ENCODE results near the gene HOXB7.

The HOXB7 gene

GRCh38 chr17:48609033-48609432 lies 1.8 kb downstream of the HOXB7 start:
- DNase-seq, result no peak

GRCh38 chr17:48608494-48608834 lies 2.4 kb downstream of the HOXB7 start:
- DNase-seq, result no peak

GRCh38 chr17:48606892-48607614 lies 3.8 kb downstream of the HOXB7 start:
- DNase-seq, result no peak

GRCh38 chr17:48605991-48606891 lies 4.6 kb downstream of the HOXB7 start:
- no peak for DNase-seq

GRCh38 chr17:48605409-48605919 lies 5.4 kb downstream of the HOXB7 start:
- DNase-seq, result no peak

- no peak for DNase-seq
Measured at GRCh38 chr17:48604770-48605329, 6.0 kb downstream of the HOXB7 start, which contains the start of gene HOXB6. TSS of gene HOXB6 (minus strand) at chr17:48604986. CDS start at chr17:48598150, 6,836 bp downstream.

GRCh38 chr17:48603959-48604769 lies 6.7 kb downstream of the HOXB7 start:
- no peak for DNase-seq

- DNase-seq, result no peak
Measured at GRCh38 chr17:48601539-48602425, 9.0 kb downstream of the HOXB7 start.

- DNase-seq, result no peak
Measured at GRCh38 chr17:48601207-48601538, 9.6 kb downstream of the HOXB7 start.

- no peak for DNase-seq
Measured at GRCh38 chr17:48600244-48601098, 10.3 kb downstream of the HOXB7 start.

- DNase-seq, result no peak
Measured at GRCh38 chr17:48599354-48599753, 11.5 kb downstream of the HOXB7 start.

GRCh38 chr17:48598736-48599135 lies 12.1 kb downstream of the HOXB7 start:
- DNase-seq, result no peak

GRCh38 chr17:48597778-48598631 lies 12.8 kb downstream of the HOXB7 start:
- DNase-seq, result peak; percentile 59 to 84 (median 69)

GRCh38 chr17:48597528-48597777 lies 13.4 kb downstream of the HOXB7 start:
- no peak for DNase-seq

- peak; percentile 55 to 63 (median 62) for DNase-seq
Measured at GRCh38 chr17:48596735-48597527, 13.9 kb downstream of the HOXB7 start.

GRCh38 chr17:48596000-48596734 lies 14.7 kb downstream of the HOXB7 start:
- no peak for DNase-seq

GRCh38 chr17:48595278-48595999 lies 15.4 kb downstream of the HOXB7 start:
- no peak for DNase-seq
